Measurements from ENCODE around the gene KDM4C. TPM values are rescaled to one million over a fixed set of nuclear protein-coding genes. Genes with fewer than 3 reads are reported as not detected.

KDM4C gene
- total RNA-seq, 2 experiments from 2014 or later: 53.0 to 53.7 TPM

DNA sequence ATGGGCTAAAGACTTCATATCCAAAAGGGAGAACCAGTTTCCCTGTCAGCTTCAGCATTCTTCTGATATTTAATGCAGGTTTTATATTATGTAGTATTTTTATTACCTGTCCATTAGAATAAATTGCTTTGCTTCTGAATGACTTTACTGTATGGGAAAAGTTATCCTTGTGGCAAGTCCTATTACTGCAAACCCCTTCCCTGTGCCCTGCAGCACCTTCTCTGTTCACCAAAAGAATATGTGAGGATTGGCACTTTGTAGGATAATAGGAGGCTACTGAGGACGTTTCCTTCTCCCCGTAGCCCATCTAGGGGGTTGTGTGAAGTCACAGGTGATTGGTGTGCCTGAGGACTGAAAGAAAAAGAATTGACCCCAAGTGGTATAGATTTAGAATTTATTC, 296.1 kb downstream of the KDM4C start:
- Mint-ChIP-seq H3K9me3 (no peaks in the 10 kb centered on the region), H3K4me3 (no peak overlapping the region), H3K4me1 (peaks cover 5% of the 10 kb centered on the region), H3K27ac (no peak overlapping the region), H3K27me3 (no peaks in the 10 kb centered on the region), H3K36me3 (ENCODE audit: low read depth) (peaks cover 19% of the 10 kb centered on the region)
- ChIA-PET POLR2A (no interaction called here), CTCF (interaction anchor here (0.8 kb wide), 2 partner anchors 12 to 15 kb away, joined by 3 to 4 read pairs; no protein-coding TSS in a partner anchor)
- DNase-seq: no peak

DNA sequence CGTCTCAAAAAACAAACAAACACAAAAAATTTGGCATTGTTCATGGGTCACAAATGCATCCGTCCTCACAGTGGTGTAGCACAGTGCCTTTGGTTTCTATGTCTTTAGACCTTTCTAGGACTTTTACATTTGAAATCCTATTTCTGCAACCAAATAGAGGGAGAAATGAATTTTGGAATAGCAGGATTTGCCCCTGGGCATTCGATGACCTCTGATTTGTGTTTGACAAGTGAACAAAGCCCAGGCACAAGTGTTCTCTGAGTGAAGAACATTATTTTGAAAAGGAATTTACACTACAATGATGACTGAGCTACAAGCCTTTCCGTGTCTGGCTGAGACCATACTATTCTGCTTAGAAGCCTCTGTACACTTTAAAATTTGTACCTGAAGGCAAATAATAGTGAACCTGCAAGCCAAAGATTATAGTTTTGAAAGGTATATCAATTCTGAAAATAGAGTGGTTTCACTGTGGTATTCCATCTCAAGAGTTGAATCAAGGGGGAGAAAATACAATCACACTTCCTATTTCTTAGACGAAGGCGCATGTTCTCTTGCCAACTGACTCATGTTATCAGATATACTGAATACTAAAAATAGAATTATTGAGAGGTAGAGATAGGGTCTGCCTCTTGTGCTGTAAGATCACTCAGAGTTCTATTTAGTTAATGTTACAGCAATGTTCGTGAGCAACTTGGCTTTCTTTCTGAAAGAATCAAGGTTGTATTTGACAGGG, 297.6 kb downstream of the KDM4C start:
- Mint-ChIP-seq H3K27ac (no peak overlapping the region), H3K27me3 (no peaks in the 10 kb centered on the region), H3K4me1 (peaks cover 5% of the 10 kb centered on the region), H3K9me3 (no peaks in the 10 kb centered on the region), H3K36me3 (ENCODE audit: low read depth) (peaks cover 14% of the 10 kb centered on the region), H3K4me3 (no peak overlapping the region)
- DNase-seq: no peak
- CTCF ChIA-PET: no interaction called here
- POLR2A ChIA-PET: no interaction called here

DNA sequence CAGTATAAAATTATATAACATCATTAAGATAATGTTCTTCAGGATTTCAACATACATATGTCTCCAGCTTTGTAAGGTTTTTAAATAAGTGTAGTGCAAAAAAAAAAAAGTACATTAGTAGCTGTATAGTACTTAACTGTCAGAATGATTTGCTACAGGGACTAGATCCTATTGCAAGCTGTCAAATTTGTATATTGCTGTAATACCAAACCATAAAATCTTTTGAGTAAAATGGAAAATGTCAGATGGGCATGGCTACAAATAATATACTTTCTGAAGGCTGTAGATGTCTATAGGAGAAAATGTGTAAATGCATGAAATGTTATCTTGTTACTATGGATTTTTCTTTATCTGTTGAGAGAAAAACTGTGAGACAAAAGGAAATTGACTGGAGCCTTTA, 298.5 kb downstream of the KDM4C start:
- ChIA-PET POLR2A (no interaction called here), CTCF (no interaction called here)
- Mint-ChIP-seq H3K4me3 (no peak overlapping the region), H3K27ac (no peak overlapping the region), H3K4me1 (peaks cover 5% of the 10 kb centered on the region), H3K36me3 (ENCODE audit: low read depth) (peaks cover 15% of the 10 kb centered on the region), H3K9me3 (no peaks in the 10 kb centered on the region), H3K27me3 (no peaks in the 10 kb centered on the region)
- no peak for DNase-seq

DNA sequence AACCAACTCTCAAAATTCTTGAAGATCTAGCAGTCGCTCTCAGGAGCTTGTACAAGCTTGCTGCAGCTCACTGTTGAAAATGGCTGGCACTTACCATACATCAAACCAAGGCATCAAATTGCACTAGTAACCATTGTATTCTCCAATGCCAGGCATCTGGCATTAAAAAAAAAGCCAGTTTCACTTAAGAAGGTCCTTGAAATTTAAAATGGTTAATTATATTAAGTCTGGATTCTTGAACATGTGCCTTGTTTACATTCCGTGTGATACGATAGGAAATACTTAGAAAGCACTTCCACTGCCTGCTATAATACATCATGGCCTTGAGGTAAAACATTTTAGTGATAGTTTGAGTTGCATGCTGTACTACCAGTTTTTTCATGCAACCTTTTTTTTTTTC, 300.7 kb downstream of the KDM4C start:
- no peak overlapping the region for H3K27ac Mint-ChIP-seq
- POLR2A ChIA-PET: no interaction called here
- peaks cover 2% of the 10 kb centered on the region for H3K4me1 Mint-ChIP-seq
- no peaks in the 10 kb centered on the region for H3K27me3 Mint-ChIP-seq
- peaks cover 11% of the 10 kb centered on the region for H3K36me3 Mint-ChIP-seq (ENCODE audit: low read depth)
- no peaks in the 10 kb centered on the region for H3K9me3 Mint-ChIP-seq
- CTCF ChIA-PET: interaction anchor here (0.7 to 1.2 kb wide), 2 partner anchors 10 to 180 kb away, joined by 3 to 5 read pairs; no protein-coding TSS in a partner anchor
- no peak overlapping the region for H3K4me3 Mint-ChIP-seq
- DNase-seq: no peak

DNA sequence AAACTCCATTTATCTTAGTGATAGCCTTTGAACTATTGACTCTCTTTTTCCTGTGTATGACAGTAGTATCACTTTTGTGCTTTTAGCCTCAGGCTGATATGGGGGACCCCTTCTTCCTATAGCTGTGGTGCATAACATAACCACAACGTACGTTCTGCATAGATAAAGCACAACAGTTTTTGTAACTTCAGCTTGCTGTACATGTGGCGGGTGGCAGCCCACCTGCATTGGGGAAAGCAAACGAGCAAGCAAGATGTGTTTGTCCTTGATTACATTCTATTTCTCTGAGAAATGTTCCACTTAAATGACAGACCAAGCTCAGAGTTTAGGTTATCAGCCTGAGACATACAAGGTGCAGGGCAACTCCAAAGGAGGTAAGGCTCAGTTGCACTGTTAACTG, 309.4 kb downstream of the KDM4C start:
- Mint-ChIP-seq H3K4me1 (no peaks in the 10 kb centered on the region), H3K27me3 (no peaks in the 10 kb centered on the region), H3K4me3 (no peak overlapping the region), H3K27ac (no peak overlapping the region), H3K9me3 (no peaks in the 10 kb centered on the region), H3K36me3 (ENCODE audit: low read depth) (peaks cover 11% of the 10 kb centered on the region)
- no peak for DNase-seq
- CTCF ChIA-PET: interaction anchor here (0.6 kb wide), 1 partner anchor 639 kb away, joined by 6 read pairs; no protein-coding TSS in a partner anchor
- POLR2A ChIA-PET: no interaction called here

DNA sequence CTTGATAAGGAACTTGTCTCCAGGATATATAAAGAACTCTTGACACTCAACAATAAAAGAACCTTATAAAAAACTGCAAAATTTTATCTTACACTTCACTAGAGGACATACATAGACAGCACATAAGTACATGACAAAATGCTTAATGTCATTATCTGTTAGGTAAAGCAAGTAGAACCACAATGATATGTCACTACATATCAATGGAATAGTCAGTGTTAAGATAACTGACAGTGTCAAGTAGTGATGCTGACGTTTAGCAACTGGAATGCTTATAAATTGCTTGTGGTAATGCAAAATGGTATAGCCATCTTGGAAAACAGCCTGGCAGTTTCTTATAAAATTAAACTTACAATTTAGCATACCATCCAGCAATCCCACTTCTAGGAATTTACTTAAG, 314.1 kb downstream of the KDM4C start:
- ChIA-PET CTCF (no interaction called here), POLR2A (no interaction called here)
- H3K4me3 Mint-ChIP-seq: no peak overlapping the region
- H3K27me3 Mint-ChIP-seq: no peaks in the 10 kb centered on the region
- no peak for DNase-seq
- peaks cover 23% of the 10 kb centered on the region for H3K36me3 Mint-ChIP-seq (ENCODE audit: low read depth)
- no peaks in the 10 kb centered on the region for H3K4me1 Mint-ChIP-seq
- H3K27ac Mint-ChIP-seq: no peak overlapping the region
- no peaks in the 10 kb centered on the region for H3K9me3 Mint-ChIP-seq

DNA sequence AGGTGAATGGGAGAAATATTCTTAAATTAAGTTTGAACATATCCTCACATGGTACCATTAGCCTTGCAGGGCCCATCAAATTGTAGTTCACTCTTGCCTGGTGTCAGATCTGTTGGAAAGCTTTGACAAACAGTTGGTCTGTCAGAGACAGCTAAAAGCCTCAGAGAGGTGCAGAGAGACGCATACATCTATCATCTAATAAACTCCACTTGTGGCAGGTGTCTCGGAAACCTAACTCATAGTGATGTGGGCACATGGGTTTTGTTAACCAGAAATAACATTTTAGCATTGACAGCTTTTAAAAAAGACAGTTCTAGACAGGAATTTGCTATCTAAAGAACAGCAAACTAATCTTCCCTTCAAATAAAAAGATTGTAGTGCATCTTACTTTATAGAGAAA, 315.9 kb downstream of the KDM4C start:
- POLR2A ChIA-PET: no interaction called here
- no peak for DNase-seq
- no peaks in the 10 kb centered on the region for H3K9me3 Mint-ChIP-seq
- no peak overlapping the region for H3K4me3 Mint-ChIP-seq
- H3K27ac Mint-ChIP-seq: no peak overlapping the region
- H3K4me1 Mint-ChIP-seq: no peaks in the 10 kb centered on the region
- H3K36me3 Mint-ChIP-seq (ENCODE audit: low read depth): peaks cover 30% of the 10 kb centered on the region
- CTCF ChIA-PET: interaction anchor here (0.8 kb wide), 1 partner anchor 670 kb away, joined by 3 read pairs; no protein-coding TSS in a partner anchor
- no peaks in the 10 kb centered on the region for H3K27me3 Mint-ChIP-seq

DNA sequence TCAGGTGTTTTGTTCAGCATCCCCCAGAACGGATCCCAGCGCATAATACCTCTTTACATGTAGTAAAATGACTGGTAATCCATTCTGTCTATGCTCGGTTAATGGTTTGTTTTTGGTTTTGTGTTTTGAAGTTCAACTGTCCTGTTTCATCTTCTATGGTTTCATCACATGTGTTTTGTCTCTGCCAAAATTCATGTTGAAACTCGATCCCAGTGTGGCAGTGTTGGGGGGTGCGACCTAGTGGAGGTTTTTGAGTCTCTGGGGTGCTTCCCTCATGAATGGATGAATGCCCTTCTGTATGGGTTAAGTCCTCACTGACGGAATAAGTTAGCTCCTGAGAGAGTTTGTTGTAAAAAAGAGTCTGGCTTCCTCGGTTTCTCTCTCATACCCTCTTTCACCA, 317.4 kb downstream of the KDM4C start:
- peaks cover 35% of the 10 kb centered on the region for H3K36me3 Mint-ChIP-seq (ENCODE audit: low read depth)

DNA sequence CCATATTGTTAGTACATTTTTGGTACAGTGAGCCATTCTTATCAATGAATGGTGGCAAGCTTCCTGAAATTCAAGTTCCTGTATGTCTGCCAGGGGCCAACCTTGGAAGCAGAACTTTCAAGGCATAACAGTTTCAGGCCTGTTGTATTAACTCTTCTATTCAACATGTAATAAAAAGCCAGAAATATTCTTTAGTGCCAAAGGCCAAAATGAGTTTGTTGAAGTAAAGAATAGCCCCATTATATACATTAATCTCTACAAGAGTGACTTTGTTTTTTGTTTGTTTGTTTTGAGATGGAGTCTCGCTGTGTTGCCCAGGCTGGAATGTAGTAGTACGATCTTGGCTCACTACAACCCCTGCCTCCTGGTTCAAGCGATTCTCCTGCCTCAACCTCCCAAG, 321.3 kb downstream of the KDM4C start:
- Mint-ChIP-seq H3K27ac (no peak overlapping the region), H3K4me3 (no peak overlapping the region), H3K36me3 (ENCODE audit: low read depth) (peaks cover 31% of the 10 kb centered on the region), H3K4me1 (no peaks in the 10 kb centered on the region), H3K27me3 (no peaks in the 10 kb centered on the region), H3K9me3 (no peaks in the 10 kb centered on the region)
- DNase-seq: no peak
- ChIA-PET CTCF (no interaction called here), POLR2A (no interaction called here)

More for the DNA sequence above, 317.4 kb downstream of the KDM4C start:
- Mint-ChIP-seq H3K4me3 (no peak overlapping the region), H3K27ac (no peak overlapping the region), H3K27me3 (no peaks in the 10 kb centered on the region), H3K9me3 (no peaks in the 10 kb centered on the region), H3K4me1 (no peaks in the 10 kb centered on the region)
- DNase-seq: no peak
- CTCF ChIA-PET: no interaction called here
- POLR2A ChIA-PET: no interaction called here

DNA sequence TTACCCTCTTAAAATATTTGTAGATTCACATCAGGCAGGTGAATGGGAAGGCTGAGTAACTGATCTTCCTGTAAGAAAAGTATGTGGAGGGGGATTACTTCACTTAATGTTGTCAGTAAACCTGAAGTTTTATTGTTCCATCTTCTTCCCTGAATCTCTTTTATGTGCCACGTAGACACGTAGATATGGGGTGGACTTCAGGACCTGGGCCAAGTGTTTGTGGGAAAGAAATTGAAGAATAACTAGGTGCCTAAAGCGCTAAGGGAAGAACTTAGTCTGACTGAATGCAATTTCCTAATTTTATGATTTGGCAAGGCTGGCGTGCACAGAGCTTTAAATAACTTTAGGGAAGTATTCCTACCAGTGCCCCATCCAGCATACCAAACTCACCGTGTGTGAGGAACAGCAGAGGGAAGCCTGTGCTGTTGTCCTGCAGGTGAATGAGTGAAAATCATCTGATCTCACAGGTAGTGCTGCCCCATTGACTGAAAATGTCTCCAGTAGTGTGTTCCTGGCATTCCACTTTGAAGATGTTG, 323.4 kb downstream of the KDM4C start:
- CTCF ChIA-PET: no interaction called here

DNA sequence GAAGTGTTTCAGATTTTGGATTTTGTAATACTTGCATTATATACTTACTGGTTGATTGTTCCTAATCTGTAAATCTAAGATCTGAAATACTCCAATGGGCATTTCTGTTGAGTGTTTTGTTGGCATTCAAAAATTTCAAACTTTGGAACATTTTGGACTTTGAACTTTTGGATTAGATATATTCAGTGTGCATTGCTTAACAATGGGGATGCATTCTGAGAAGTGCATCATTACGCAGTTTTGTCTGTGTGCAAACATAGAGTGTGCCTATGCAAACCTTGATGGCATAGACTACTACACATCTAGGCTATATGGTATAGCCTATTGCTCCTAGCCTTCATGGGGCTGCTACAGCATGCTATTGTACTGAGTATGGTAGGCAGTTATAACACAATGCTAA, 325.4 kb downstream of the KDM4C start:
- H3K27ac Mint-ChIP-seq: no peak overlapping the region
- CTCF ChIA-PET: no interaction called here
- H3K4me1 Mint-ChIP-seq: no peaks in the 10 kb centered on the region
- H3K36me3 Mint-ChIP-seq (ENCODE audit: low read depth): peaks cover 14% of the 10 kb centered on the region
- POLR2A ChIA-PET: no interaction called here
- no peaks in the 10 kb centered on the region for H3K27me3 Mint-ChIP-seq
- DNase-seq: no peak
- H3K4me3 Mint-ChIP-seq: no peak overlapping the region
- H3K9me3 Mint-ChIP-seq: no peaks in the 10 kb centered on the region

More for the DNA sequence above, 323.4 kb downstream of the KDM4C start:
- no peak overlapping the region for H3K27ac Mint-ChIP-seq
- DNase-seq: no peak
- H3K9me3 Mint-ChIP-seq: no peaks in the 10 kb centered on the region
- POLR2A ChIA-PET: no interaction called here
- no peak overlapping the region for H3K4me3 Mint-ChIP-seq
- no peaks in the 10 kb centered on the region for H3K27me3 Mint-ChIP-seq
- no peaks in the 10 kb centered on the region for H3K4me1 Mint-ChIP-seq
- peaks cover 20% of the 10 kb centered on the region for H3K36me3 Mint-ChIP-seq (ENCODE audit: low read depth)

DNA sequence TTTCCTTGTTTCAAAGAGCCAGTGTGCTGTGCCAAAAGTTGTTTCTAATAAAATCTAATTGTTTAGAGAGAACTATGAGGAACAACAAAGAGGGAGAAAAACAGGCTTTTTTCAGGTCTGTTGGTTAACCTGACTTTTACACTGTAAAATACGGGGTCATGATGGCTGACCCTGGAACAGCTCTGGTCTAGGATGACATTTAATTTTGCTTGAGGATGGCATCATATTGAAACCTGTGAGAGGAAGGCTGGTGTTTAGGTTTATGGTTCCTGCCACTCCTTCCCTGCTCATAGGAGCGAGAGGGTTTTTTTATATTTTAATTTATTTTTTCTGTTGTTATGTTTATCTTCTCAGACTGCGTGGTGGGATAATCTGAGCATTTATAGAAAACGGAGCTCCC, 327.6 kb downstream of the KDM4C start:
- ChIA-PET POLR2A (no interaction called here), CTCF (no interaction called here)
- H3K9me3 Mint-ChIP-seq: no peaks in the 10 kb centered on the region
- no peak overlapping the region for H3K4me3 Mint-ChIP-seq
- no peaks in the 10 kb centered on the region for H3K4me1 Mint-ChIP-seq
- H3K27me3 Mint-ChIP-seq: no peaks in the 10 kb centered on the region
- DNase-seq: no peak
- H3K27ac Mint-ChIP-seq: no peak overlapping the region
- H3K36me3 Mint-ChIP-seq (ENCODE audit: low read depth): peaks cover 2% of the 10 kb centered on the region

DNA sequence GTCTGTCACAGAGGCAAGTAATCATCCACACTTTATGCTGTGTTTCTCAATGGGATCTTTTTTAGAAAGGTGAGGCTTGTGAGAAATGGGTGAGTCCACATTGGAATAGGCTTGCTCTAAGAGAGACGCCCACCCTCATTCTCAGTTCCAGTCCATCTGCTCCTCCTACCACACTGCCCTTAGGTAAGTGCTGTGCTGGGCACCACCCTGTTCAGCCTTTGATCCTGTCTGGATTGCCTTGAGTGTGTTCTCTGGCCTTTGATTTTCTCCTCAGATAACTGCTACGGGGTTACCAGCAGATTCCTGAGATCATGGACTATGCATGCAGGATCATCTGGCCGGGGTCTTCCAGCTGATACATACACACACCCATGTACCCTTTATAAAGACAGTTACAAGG, 328.6 kb downstream of the KDM4C start:
- POLR2A ChIA-PET: no interaction called here
- H3K27ac Mint-ChIP-seq: no peak overlapping the region
- CTCF ChIA-PET: no interaction called here
- H3K4me1 Mint-ChIP-seq: no peaks in the 10 kb centered on the region
- H3K4me3 Mint-ChIP-seq: no peak overlapping the region
- peaks cover 2% of the 10 kb centered on the region for H3K36me3 Mint-ChIP-seq (ENCODE audit: low read depth)
- no peaks in the 10 kb centered on the region for H3K27me3 Mint-ChIP-seq
- no peaks in the 10 kb centered on the region for H3K9me3 Mint-ChIP-seq
- no peak for DNase-seq

DNA sequence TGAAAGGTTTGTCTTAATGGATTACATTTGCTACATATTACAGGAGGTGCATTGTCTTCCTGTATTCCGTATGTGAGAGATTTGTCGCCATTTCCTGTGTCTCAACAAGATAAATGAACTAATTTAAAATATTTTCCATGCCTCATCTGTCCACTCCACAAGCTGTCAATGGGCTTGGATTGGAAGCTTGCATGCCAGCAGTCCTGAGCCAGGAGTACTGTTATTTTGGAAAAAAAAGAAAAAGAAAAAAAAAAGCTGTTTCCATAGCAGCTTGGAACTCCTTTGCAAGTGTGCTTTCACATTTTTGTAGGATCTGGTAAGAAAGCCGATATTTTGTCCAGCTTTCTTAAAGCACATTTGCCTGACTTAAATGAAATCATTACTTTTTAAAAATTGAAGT, 330.8 kb downstream of the KDM4C start:
- Mint-ChIP-seq H3K4me3 (no peak overlapping the region), H3K4me1 (peaks cover 5% of the 10 kb centered on the region), H3K27ac (no peak overlapping the region), H3K36me3 (ENCODE audit: low read depth) (peaks cover 5% of the 10 kb centered on the region), H3K27me3 (no peaks in the 10 kb centered on the region), H3K9me3 (no peaks in the 10 kb centered on the region)
- POLR2A ChIA-PET: no interaction called here
- CTCF ChIA-PET: interaction anchor here (0.7 to 0.9 kb wide), 2 partner anchors 9 to 25 kb away, joined by 4 read pairs; no protein-coding TSS in a partner anchor
- no peak for DNase-seq
